ENCODE measurements around the gene U2AF1L4.

The U2AF1L4 gene

GRCh38 chr19:35780058-35780457 lies 34.8 kb upstream of the U2AF1L4 start:
- no peak overlapping the region for H3K27ac ChIP-seq (ENCODE audit: low read length)
- no peaks in the 10 kb centered on the region for H3K27me3 ChIP-seq (ENCODE audit: control insufficient read depth, insufficient read depth, low read length)
- H3K36me3 ChIP-seq (ENCODE audit: control insufficient read depth, insufficient read depth, low read length), result no peaks in the 10 kb centered on the region; the same call in 1 of the 2 replicates
- no peaks in the 10 kb centered on the region for H3K9me3 ChIP-seq (ENCODE audit: control insufficient read depth, insufficient read depth, low read length)
- no peak overlapping the region for H3K4me3 ChIP-seq (ENCODE audit: low read length)
- DNase-seq (ENCODE audit: low read depth, low spot score), result no peak
- WGBS (ENCODE audit: insufficient coverage, insufficient read length), result no CpG with 5 or more reads among the region's 16 CpGs
- H3K4me1 ChIP-seq (ENCODE audit: control insufficient read depth, insufficient read depth, low read length), result peaks cover 9% of the 10 kb centered on the region

- no peaks in the 10 kb centered on the region; the same call in 1 of the 2 replicates for H3K36me3 ChIP-seq (ENCODE audit: control insufficient read depth, insufficient read depth, low read length)
- no CpG with 5 or more reads among the region's 8 CpGs for WGBS (ENCODE audit: insufficient coverage, insufficient read length)
- DNase-seq (ENCODE audit: low read depth, low spot score), result no peak
- peaks cover 9% of the 10 kb centered on the region for H3K4me1 ChIP-seq (ENCODE audit: control insufficient read depth, insufficient read depth, low read length)
- no peaks in the 10 kb centered on the region for H3K9me3 ChIP-seq (ENCODE audit: control insufficient read depth, insufficient read depth, low read length)
- H3K27ac ChIP-seq (ENCODE audit: low read length), result no peak overlapping the region
- H3K27me3 ChIP-seq (ENCODE audit: control insufficient read depth, insufficient read depth, low read length), result no peaks in the 10 kb centered on the region
- H3K4me3 ChIP-seq (ENCODE audit: low read length), result no peak overlapping the region
These were observed 33.8 kb upstream of the U2AF1L4 start for GRCh38 chr19:35779033-35779432.

GRCh38 chr19:35777961-35778360 lies 32.7 kb upstream of the U2AF1L4 start:
- Histone ChIP-seq H3K27me3 (ENCODE audit: control insufficient read depth, insufficient read depth, low read length) (no peaks in the 10 kb centered on the region; the same call in 1 of the 2 replicates), H3K27ac (ENCODE audit: low read length) (no peak overlapping the region), H3K4me3 (ENCODE audit: low read length) (no peak overlapping the region), H3K36me3 (ENCODE audit: control insufficient read depth, insufficient read depth, low read length) (no peaks in the 10 kb centered on the region; the same call in 1 of the 2 replicates), H3K4me1 (ENCODE audit: control insufficient read depth, insufficient read depth, low read length) (peaks cover 9% of the 10 kb centered on the region), H3K9me3 (ENCODE audit: control insufficient read depth, insufficient read depth, low read length) (no peaks in the 10 kb centered on the region)
- DNase-seq (ENCODE audit: low read depth, low spot score), result no peak
- no CpG with 5 or more reads among the region's 7 CpGs for WGBS (ENCODE audit: insufficient coverage, insufficient read length)

GRCh38 chr19:35777086-35777841 lies 32.0 kb upstream of the U2AF1L4 start:
- peaks cover 8% of the 10 kb centered on the region for H3K4me1 ChIP-seq (ENCODE audit: control insufficient read depth, insufficient read depth, low read length)
- no CpG with 5 or more reads among the region's 19 CpGs for WGBS (ENCODE audit: insufficient coverage, insufficient read length)
- no peak for DNase-seq (ENCODE audit: low read depth, low spot score)
- H3K27me3 ChIP-seq (ENCODE audit: control insufficient read depth, insufficient read depth, low read length), result no peaks in the 10 kb centered on the region; the same call in 1 of the 2 replicates
- no peak overlapping the region for H3K4me3 ChIP-seq (ENCODE audit: low read length)
- no peak overlapping the region for H3K27ac ChIP-seq (ENCODE audit: low read length)
- no peaks in the 10 kb centered on the region for H3K9me3 ChIP-seq (ENCODE audit: control insufficient read depth, insufficient read depth, low read length)
- no peaks in the 10 kb centered on the region; the same call in 1 of the 2 replicates for H3K36me3 ChIP-seq (ENCODE audit: control insufficient read depth, insufficient read depth, low read length)

GRCh38 chr19:35776102-35776788 lies 31.0 kb upstream of the U2AF1L4 start:
- DNase-seq (ENCODE audit: low read depth, low spot score), result no peak
- H3K27ac ChIP-seq (ENCODE audit: low read length), result no peak overlapping the region
- no peaks in the 10 kb centered on the region for H3K9me3 ChIP-seq (ENCODE audit: control insufficient read depth, insufficient read depth, low read length)
- no CpG with 5 or more reads among the region's 13 CpGs for WGBS (ENCODE audit: insufficient coverage, insufficient read length)
- H3K27me3 ChIP-seq (ENCODE audit: control insufficient read depth, insufficient read depth, low read length), result no peaks in the 10 kb centered on the region; the same call in 1 of the 2 replicates
- H3K4me3 ChIP-seq (ENCODE audit: low read length), result peak overlapping the region; percentile 53; the same call in 1 of the 2 replicates
- peaks cover 6% of the 10 kb centered on the region for H3K4me1 ChIP-seq (ENCODE audit: control insufficient read depth, insufficient read depth, low read length)
- H3K36me3 ChIP-seq (ENCODE audit: control insufficient read depth, insufficient read depth, low read length), result no peaks in the 10 kb centered on the region; the same call in 1 of the 2 replicates

GRCh38 chr19:35775298-35776101 lies 30.3 kb upstream of the U2AF1L4 start, which contains the start of gene ARHGAP33:
Gene ARHGAP33, plus strand, starts transcription at chr19:35775564. Its CDS starts 95 bp downstream, at chr19:35775659.
- Histone ChIP-seq H3K27ac (ENCODE audit: low read length) (no peak within 1 kb of the TSS), H3K4me3 (ENCODE audit: low read length) (peak within 1 kb of the TSS; percentile 53; the same call in 1 of the 2 replicates), H3K9me3 (ENCODE audit: control insufficient read depth, insufficient read depth, low read length) (no peaks in the 10 kb centered on the region), H3K4me1 (ENCODE audit: control insufficient read depth, insufficient read depth, low read length) (peaks cover 6% of the 10 kb centered on the region), H3K27me3 (ENCODE audit: control insufficient read depth, insufficient read depth, low read length) (no peaks in the 10 kb centered on the region; the same call in 1 of the 2 replicates), H3K36me3 (ENCODE audit: control insufficient read depth, insufficient read depth, low read length) (no peaks in the 10 kb centered on the region)
- peak; percentile 90 for DNase-seq (ENCODE audit: low read depth, low spot score)
- WGBS (ENCODE audit: insufficient coverage, insufficient read length), result no CpG with 5 or more reads among the region's 82 CpGs

- Histone ChIP-seq H3K27me3 (ENCODE audit: control insufficient read depth, insufficient read depth, low read length) (no peaks in the 10 kb centered on the region; the same call in 1 of the 2 replicates), H3K27ac (ENCODE audit: low read length) (no peak overlapping the region), H3K4me3 (ENCODE audit: low read length) (no peak overlapping the region), H3K9me3 (ENCODE audit: control insufficient read depth, insufficient read depth, low read length) (no peaks in the 10 kb centered on the region), H3K4me1 (ENCODE audit: control insufficient read depth, insufficient read depth, low read length) (peaks cover 6% of the 10 kb centered on the region), H3K36me3 (ENCODE audit: control insufficient read depth, insufficient read depth, low read length) (no peaks in the 10 kb centered on the region)
- no peak for DNase-seq (ENCODE audit: low read depth, low spot score)
- WGBS (ENCODE audit: insufficient coverage, insufficient read length), result no CpG with 5 or more reads among the region's 9 CpGs
These were observed 29.8 kb upstream of the U2AF1L4 start for GRCh38 chr19:35775046-35775297.

GRCh38 chr19:35774274-35775045 lies 29.2 kb upstream of the U2AF1L4 start:
- H3K27me3 ChIP-seq (ENCODE audit: control insufficient read depth, insufficient read depth, low read length), result no peaks in the 10 kb centered on the region; the same call in 1 of the 2 replicates
- H3K27ac ChIP-seq (ENCODE audit: low read length), result no peak overlapping the region
- no peaks in the 10 kb centered on the region for H3K36me3 ChIP-seq (ENCODE audit: control insufficient read depth, insufficient read depth, low read length)
- WGBS (ENCODE audit: insufficient coverage, insufficient read length), result no CpG with 5 or more reads among the region's 16 CpGs
- no peaks in the 10 kb centered on the region for H3K9me3 ChIP-seq (ENCODE audit: control insufficient read depth, insufficient read depth, low read length)
- H3K4me1 ChIP-seq (ENCODE audit: control insufficient read depth, insufficient read depth, low read length), result peaks cover 6% of the 10 kb centered on the region
- H3K4me3 ChIP-seq (ENCODE audit: low read length), result no peak overlapping the region
- no peak for DNase-seq (ENCODE audit: low read depth, low spot score)

- Histone ChIP-seq H3K27me3 (ENCODE audit: control insufficient read depth, insufficient read depth, low read length) (no peaks in the 10 kb centered on the region; the same call in 1 of the 2 replicates), H3K36me3 (ENCODE audit: control insufficient read depth, insufficient read depth, low read length) (no peaks in the 10 kb centered on the region), H3K4me1 (ENCODE audit: control insufficient read depth, insufficient read depth, low read length) (peaks cover 6% of the 10 kb centered on the region), H3K4me3 (ENCODE audit: low read length) (no peak overlapping the region), H3K27ac (ENCODE audit: low read length) (no peak overlapping the region), H3K9me3 (ENCODE audit: control insufficient read depth, insufficient read depth, low read length) (no peaks in the 10 kb centered on the region)
- WGBS (ENCODE audit: insufficient coverage, insufficient read length), result no CpG with 5 or more reads among the region's 9 CpGs
- no peak for DNase-seq (ENCODE audit: low read depth, low spot score)
These were observed 28.0 kb upstream of the U2AF1L4 start for GRCh38 chr19:35773020-35773806.
